GM23338 (cell line): Measurements from ENCODE around the gene MST1. TPM values are rescaled to one million over a fixed set of nuclear protein-coding genes. Genes with fewer than 3 reads are reported as not detected.

Source experiments
- ATAC-seq: fragments of 200-7000 bp; cut with Tn5 transposase; 3 replicates; pipeline ENCODE4 v1.9.1; 2020
- DNase-seq: peaks from one replicate; pipeline ENCODE4 v3.0.0-alpha.2; 2015; ENCODE audit warnings: low spot score
- H2AFZ ChIP-seq: fragments of 200-600 bp; sonication (generic); 2 replicates; pipeline ENCODE4 v1.8.0; 2016; ENCODE audit warnings: antibody characterized with exemption, mild to moderate bottlenecking, moderate library complexity
- H3F3A ChIP-seq: fragments of 200-600 bp; sonication (generic); replicated peaks from 2 replicates; pipeline ENCODE4 v1.8.0; 2017; ENCODE audit warnings: antibody characterized with exemption, mixed run types, low read depth
- H3K27ac ChIP-seq: fragments of 200-600 bp; sonication (generic); 2 replicates; pipeline ENCODE4 v1.6.1; 2016; ENCODE audit warnings: low read depth
- H3K27me3 ChIP-seq: fragments of 200-600 bp; sonication (generic); 2 replicates; pipeline ENCODE4 v1.8.0; 2016; ENCODE audit warnings: mild to moderate bottlenecking, mixed run types, moderate library complexity; ENCODE audit not compliant: insufficient read depth
- H3K36me3 ChIP-seq: fragments of 200-600 bp; sonication (generic); 2 replicates; pipeline ENCODE4 v1.8.0; 2016; ENCODE audit warnings: mild to moderate bottlenecking; ENCODE audit not compliant: insufficient read depth
- H3K4me1 ChIP-seq: fragments of 200-600 bp; sonication (generic); 2 replicates; pipeline ENCODE4 v1.8.0; 2016; ENCODE audit warnings: mild to moderate bottlenecking, moderate library complexity; ENCODE audit not compliant: insufficient read depth
- H3K4me2 ChIP-seq: fragments of 200-600 bp; sonication (generic); 2 replicates; pipeline ENCODE4 v1.7.1; 2017; ENCODE audit warnings: mixed run types
- H3K4me3 ChIP-seq: fragments of 200-600 bp; sonication (generic); 2 replicates; pipeline ENCODE4 v1.6.1; 2016; ENCODE audit warnings: mixed run types
- H3K79me2 ChIP-seq: fragments of 200-600 bp; sonication (generic); replicated peaks from 2 replicates; pipeline ENCODE4 v1.8.0; 2017; ENCODE audit warnings: mild to moderate bottlenecking; ENCODE audit not compliant: insufficient read depth
- H3K9me2 ChIP-seq: fragments of 200-600 bp; sonication (generic); 2 replicates; pipeline ENCODE4 v1.8.0; 2017; ENCODE audit not compliant: insufficient read depth
- H4K20me1 ChIP-seq: fragments of 200-600 bp; sonication (generic); replicated peaks from 2 replicates; pipeline ENCODE4 v1.8.0; 2017; ENCODE audit warnings: mild to moderate bottlenecking; ENCODE audit not compliant: insufficient read depth
- H3K27ac Mint-ChIP-seq: 2 replicates; pipeline ENCODE4 v1.8.0; 2020; ENCODE audit warnings: inconsistent platforms, mild to moderate bottlenecking, moderate library complexity, mixed read lengths
- H3K27me3 Mint-ChIP-seq: 3 replicates; pipeline ENCODE4 v1.8.0; 2022; ENCODE audit warnings: low read depth, mild to moderate bottlenecking, moderate library complexity, mixed read lengths, inconsistent platforms; ENCODE audit not compliant: insufficient read depth, poor library complexity
- H3K36me3 Mint-ChIP-seq: 3 replicates; pipeline ENCODE4 v1.8.0; 2021; ENCODE audit warnings: low read depth, mild to moderate bottlenecking, inconsistent platforms, moderate library complexity, mixed read lengths
- H3K4me1 Mint-ChIP-seq: 3 replicates; pipeline ENCODE4 v1.8.0; 2020; ENCODE audit warnings: mild to moderate bottlenecking, inconsistent platforms, mixed read lengths
- H3K4me3 Mint-ChIP-seq: 3 replicates; pipeline ENCODE4 v1.8.0; 2021; ENCODE audit warnings: moderate library complexity, mild to moderate bottlenecking, inconsistent platforms, mixed read lengths
- H3K9me3 Mint-ChIP-seq: 3 replicates; pipeline ENCODE4 v1.8.0; 2020; ENCODE audit warnings: moderate library complexity, mild to moderate bottlenecking, inconsistent platforms, mixed read lengths
- CREB1 ChIP-seq: fragments of 250-450 bp; sonication (Bioruptor Pico); IDR thresholded peaks from 2 replicates; pipeline ENCODE4 v1.5.0; 2020; ENCODE audit warnings: low read depth, mild to moderate bottlenecking, moderate library complexity
- EZH2 ChIP-seq: fragments of 200-600 bp; sonication (generic); IDR thresholded peaks from one replicate; pipeline ENCODE4 v1.8.0; 2017; ENCODE audit warnings: antibody characterized with exemption, mild to moderate bottlenecking, low read depth; ENCODE audit not compliant: unreplicated experiment
- EZH2phosphoT487 ChIP-seq: fragments of 200-600 bp; sonication (generic); IDR thresholded peaks from one replicate; pipeline ENCODE4 v1.8.1; 2018; ENCODE audit warnings: antibody characterized with exemption; ENCODE audit not compliant: unreplicated experiment
- NANOG ChIP-seq: IDR thresholded peaks from 2 replicates; pipeline ENCODE4 v1.6.1; 2016; ENCODE audit warnings: antibody characterized with exemption, borderline replicate concordance
- STAT1 ChIP-seq: IDR thresholded peaks from one replicate; pipeline ENCODE4 v1.6.1; 2016; ENCODE audit warnings: antibody characterized with exemption; ENCODE audit not compliant: unreplicated experiment
- ZNF114 ChIP-seq: fragments of 250-450 bp; sonication (Bioruptor Pico); IDR thresholded peaks from 2 replicates; pipeline ENCODE4 v1.5.0; 2020; ENCODE audit warnings: mild to moderate bottlenecking, moderate library complexity
- ZNF331 ChIP-seq: fragments of 250-450 bp; sonication (Bioruptor Pico); IDR thresholded peaks from 2 replicates; pipeline ENCODE4 v1.5.0; 2020; ENCODE audit warnings: low read depth, mild to moderate bottlenecking, moderate library complexity
- polyA plus RNA-seq: library from polyadenylated mRNA; unstranded; fragments of >200 nt; fragmentation: Nextera tagmentation; extraction: Ambion mirVana; gene quantifications from 2 replicates; pipeline ENCODE4 v1.2.1, GENCODE V29; 2016
- total RNA-seq: library from RNA; depleted of rRNA; stranded (reverse); fragments of >200 nt; shearing (Covaris generic); gene quantifications from 2 replicates; pipeline ENCODE4 v1.2.3, GENCODE V29; 2014
- TF ChIP-seq, protein P1 (sequence below): IDR thresholded peaks from one replicate; pipeline ENCODE4 v1.6.1; 2018; ENCODE audit warnings: antibody characterized with exemption; ENCODE audit not compliant: unreplicated experiment
- TF ChIP-seq, protein P2 (sequence below): IDR thresholded peaks from 2 replicates; pipeline ENCODE4 v1.6.1; 2016; ENCODE audit warnings: antibody characterized with exemption
- TF ChIP-seq, protein P3 (sequence below): fragments of 250-450 bp; sonication (Bioruptor Pico); IDR thresholded peaks from 2 replicates; pipeline ENCODE4 v1.5.0; 2020; ENCODE audit warnings: mild to moderate bottlenecking, moderate library complexity

The MST1 gene
- total and polyA plus RNA-seq, 2 experiments from 2014 or later: 5.9 to 11.1 TPM

DNA sequence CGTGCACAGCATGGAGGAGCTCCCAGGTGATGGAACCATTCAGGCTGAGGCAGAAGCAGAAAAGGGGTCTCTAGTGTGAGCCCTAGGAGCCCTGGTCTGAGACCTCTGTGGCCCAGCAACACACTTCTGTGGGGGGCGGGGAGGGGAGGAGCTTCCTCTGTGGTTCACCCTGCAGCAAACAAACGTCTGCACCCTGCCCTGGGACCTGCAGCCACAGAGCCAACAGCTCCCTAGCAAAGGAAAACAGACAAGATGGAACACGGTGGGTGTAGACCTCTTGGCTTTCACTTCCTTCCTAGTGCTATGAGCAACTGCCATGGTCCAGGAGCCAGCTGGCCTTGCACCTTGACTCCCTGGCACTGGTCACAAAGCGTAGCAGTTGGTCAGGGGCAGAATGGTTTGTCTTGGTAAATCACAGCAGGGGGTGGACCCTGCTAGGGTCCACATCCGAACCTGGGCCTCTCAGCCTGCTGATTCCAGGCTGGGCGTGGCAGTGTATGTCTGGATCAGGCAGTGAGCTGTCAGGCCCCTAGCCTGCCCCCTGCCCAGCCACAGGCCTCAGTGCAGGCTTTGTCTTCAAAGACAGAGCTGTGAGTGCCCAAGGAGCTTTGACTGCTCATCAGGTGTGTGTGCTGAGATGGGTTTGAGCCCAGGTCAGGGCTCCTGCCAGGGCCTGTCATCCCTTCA, 23.5 kb upstream of the MST1 start:
- no peaks in the 10 kb centered on the region for H3K9me2 ChIP-seq
- no peaks in the 10 kb centered on the region for H3K4me1 ChIP-seq
- TF ChIP-seq NANOG (no peak), EZH2 (no peak), ZNF331 (CRISPR knock-in tag) (no peak), CREB1 (CRISPR knock-in tag) (no peak), ZNF114 (CRISPR knock-in tag) (no peak), EZH2phosphoT487 (no peak), STAT1 (no peak)
- TF ChIP-seq, protein P1, sequence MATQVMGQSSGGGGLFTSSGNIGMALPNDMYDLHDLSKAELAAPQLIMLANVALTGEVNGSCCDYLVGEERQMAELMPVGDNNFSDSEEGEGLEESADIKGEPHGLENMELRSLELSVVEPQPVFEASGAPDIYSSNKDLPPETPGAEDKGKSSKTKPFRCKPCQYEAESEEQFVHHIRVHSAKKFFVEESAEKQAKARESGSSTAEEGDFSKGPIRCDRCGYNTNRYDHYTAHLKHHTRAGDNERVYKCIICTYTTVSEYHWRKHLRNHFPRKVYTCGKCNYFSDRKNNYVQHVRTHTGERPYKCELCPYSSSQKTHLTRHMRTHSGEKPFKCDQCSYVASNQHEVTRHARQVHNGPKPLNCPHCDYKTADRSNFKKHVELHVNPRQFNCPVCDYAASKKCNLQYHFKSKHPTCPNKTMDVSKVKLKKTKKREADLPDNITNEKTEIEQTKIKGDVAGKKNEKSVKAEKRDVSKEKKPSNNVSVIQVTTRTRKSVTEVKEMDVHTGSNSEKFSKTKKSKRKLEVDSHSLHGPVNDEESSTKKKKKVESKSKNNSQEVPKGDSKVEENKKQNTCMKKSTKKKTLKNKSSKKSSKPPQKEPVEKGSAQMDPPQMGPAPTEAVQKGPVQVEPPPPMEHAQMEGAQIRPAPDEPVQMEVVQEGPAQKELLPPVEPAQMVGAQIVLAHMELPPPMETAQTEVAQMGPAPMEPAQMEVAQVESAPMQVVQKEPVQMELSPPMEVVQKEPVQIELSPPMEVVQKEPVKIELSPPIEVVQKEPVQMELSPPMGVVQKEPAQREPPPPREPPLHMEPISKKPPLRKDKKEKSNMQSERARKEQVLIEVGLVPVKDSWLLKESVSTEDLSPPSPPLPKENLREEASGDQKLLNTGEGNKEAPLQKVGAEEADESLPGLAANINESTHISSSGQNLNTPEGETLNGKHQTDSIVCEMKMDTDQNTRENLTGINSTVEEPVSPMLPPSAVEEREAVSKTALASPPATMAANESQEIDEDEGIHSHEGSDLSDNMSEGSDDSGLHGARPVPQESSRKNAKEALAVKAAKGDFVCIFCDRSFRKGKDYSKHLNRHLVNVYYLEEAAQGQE: no peak
- TF ChIP-seq, protein P2, sequence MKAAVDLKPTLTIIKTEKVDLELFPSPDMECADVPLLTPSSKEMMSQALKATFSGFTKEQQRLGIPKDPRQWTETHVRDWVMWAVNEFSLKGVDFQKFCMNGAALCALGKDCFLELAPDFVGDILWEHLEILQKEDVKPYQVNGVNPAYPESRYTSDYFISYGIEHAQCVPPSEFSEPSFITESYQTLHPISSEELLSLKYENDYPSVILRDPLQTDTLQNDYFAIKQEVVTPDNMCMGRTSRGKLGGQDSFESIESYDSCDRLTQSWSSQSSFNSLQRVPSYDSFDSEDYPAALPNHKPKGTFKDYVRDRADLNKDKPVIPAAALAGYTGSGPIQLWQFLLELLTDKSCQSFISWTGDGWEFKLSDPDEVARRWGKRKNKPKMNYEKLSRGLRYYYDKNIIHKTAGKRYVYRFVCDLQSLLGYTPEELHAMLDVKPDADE: no peak
- TF ChIP-seq, protein P3, sequence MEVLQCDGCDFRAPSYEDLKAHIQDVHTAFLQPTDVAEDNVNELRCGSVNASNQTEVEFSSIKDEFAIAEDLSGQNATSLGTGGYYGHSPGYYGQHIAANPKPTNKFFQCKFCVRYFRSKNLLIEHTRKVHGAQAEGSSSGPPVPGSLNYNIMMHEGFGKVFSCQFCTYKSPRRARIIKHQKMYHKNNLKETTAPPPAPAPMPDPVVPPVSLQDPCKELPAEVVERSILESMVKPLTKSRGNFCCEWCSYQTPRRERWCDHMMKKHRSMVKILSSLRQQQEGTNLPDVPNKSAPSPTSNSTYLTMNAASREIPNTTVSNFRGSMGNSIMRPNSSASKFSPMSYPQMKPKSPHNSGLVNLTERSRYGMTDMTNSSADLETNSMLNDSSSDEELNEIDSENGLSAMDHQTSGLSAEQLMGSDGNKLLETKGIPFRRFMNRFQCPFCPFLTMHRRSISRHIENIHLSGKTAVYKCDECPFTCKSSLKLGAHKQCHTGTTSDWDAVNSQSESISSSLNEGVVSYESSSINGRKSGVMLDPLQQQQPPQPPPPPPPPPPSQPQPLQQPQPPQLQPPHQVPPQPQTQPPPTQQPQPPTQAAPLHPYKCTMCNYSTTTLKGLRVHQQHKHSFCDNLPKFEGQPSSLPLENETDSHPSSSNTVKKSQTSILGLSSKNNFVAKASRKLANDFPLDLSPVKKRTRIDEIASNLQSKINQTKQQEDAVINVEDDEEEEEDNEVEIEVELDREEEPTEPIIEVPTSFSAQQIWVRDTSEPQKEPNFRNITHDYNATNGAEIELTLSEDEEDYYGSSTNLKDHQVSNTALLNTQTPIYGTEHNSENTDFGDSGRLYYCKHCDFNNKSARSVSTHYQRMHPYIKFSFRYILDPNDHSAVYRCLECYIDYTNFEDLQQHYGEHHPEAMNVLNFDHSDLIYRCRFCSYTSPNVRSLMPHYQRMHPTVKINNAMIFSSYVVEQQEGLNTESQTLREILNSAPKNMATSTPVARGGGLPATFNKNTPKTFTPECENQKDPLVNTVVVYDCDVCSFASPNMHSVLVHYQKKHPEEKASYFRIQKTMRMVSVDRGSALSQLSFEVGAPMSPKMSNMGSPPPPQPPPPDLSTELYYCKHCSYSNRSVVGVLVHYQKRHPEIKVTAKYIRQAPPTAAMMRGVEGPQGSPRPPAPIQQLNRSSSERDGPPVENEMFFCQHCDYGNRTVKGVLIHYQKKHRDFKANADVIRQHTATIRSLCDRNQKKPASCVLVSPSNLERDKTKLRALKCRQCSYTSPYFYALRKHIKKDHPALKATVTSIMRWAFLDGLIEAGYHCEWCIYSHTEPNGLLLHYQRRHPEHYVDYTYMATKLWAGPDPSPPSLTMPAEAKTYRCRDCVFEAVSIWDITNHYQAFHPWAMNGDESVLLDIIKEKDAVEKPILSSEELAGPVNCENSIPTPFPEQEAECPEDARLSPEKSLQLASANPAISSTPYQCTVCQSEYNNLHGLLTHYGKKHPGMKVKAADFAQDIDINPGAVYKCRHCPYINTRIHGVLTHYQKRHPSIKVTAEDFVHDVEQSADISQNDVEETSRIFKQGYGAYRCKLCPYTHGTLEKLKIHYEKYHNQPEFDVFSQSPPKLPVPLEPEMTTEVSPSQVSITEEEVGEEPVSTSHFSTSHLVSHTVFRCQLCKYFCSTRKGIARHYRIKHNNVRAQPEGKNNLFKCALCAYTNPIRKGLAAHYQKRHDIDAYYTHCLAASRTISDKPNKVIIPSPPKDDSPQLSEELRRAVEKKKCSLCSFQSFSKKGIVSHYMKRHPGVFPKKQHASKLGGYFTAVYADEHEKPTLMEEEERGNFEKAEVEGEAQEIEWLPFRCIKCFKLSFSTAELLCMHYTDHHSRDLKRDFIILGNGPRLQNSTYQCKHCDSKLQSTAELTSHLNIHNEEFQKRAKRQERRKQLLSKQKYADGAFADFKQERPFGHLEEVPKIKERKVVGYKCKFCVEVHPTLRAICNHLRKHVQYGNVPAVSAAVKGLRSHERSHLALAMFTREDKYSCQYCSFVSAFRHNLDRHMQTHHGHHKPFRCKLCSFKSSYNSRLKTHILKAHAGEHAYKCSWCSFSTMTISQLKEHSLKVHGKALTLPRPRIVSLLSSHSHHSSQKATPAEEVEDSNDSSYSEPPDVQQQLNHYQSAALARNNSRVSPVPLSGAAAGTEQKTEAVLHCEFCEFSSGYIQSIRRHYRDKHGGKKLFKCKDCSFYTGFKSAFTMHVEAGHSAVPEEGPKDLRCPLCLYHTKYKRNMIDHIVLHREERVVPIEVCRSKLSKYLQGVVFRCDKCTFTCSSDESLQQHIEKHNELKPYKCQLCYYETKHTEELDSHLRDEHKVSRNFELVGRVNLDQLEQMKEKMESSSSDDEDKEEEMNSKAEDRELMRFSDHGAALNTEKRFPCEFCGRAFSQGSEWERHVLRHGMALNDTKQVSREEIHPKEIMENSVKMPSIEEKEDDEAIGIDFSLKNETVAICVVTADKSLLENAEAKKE (CRISPR knock-in tag): no peak
- no peaks in the 10 kb centered on the region for H3K36me3 ChIP-seq
- H2AFZ ChIP-seq: no peak overlapping the region
- Mint-ChIP-seq H3K27ac (no peak overlapping the region), H3K4me3 (no peak overlapping the region), H3K4me1 (peaks cover 5% of the 10 kb centered on the region; the same call in 1 of the 3 replicates), H3K36me3 (peaks cover 6% of the 10 kb centered on the region; the same call in 1 of the 3 replicates), H3K9me3 (no peaks in the 10 kb centered on the region), H3K27me3 (peaks cover 17% of the 10 kb centered on the region)
- no peaks in the 10 kb centered on the region for H3K27me3 ChIP-seq
- H3K27ac ChIP-seq: no peak overlapping the region
- H4K20me1 ChIP-seq: peaks cover 6% of the 10 kb centered on the region; the same call in 1 of the 2 replicates
- no peak overlapping the region for H3K4me2 ChIP-seq
- H3F3A ChIP-seq: no peaks in the 10 kb centered on the region
- ATAC-seq: peak; percentile 36
- peak; percentile 34 for DNase-seq
- H3K4me3 ChIP-seq: no peak overlapping the region
- H3K79me2 ChIP-seq: no peaks in the 10 kb centered on the region
